ENCODE data around the gene INO80E. TPM values are rescaled to one million over a fixed set of nuclear protein-coding genes. Genes with fewer than 3 reads are reported as not detected.

Gene INO80E
- total and polyA plus RNA-seq, 2 of the 8 experiments (the other 6 are each of a cell fraction or from before 2014, with no cell fraction given) = 43.0 to 91.2 TPM

DNA sequence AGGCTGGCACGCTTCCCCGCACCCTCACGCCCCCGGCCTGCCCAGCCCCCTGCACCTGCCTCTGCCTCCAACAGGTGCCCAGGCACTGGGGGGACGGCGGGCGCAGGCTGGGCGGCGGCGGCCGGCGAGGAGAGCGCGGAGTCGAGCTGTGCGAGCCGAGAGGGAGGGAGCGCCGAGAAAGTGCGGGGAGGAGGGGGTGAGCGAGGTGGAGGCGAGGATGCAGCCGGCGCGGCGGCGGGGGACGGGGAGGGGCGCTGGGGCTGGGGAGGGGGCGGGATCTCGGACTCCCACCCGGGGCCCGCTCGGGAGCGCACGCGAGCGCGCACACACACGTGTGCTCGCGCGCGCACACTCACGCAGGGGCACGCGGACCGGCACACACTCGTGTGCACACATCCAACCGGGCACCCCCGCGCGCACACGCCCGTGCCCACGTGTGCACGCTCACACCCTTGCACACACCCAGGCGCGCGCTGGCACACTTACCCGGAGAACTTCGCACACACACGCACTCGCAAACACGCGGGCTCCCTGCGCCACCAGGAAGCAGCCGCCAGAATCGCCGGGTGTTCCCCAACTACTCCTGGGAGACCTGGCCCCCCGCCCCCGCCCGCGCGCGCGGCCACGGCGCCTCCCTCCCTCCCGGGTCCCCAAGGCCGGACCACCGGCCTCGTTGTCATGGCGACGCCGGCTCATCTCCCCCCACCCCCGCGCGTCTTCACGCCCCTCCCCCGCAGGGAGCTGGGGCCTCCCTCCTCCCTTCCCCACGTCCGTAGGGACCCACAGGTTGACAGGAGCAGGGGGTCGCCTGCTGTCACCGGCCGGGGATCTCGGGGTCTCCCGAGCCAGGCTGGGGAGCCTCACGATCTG lies 15.0 kb downstream of the INO80E start, which contains the start of gene DOC2A (continued):
- no peak for TF ChIP-seq CHD2 (IDR thresholded peaks at IDR 0.05; ENCODE audit: low read length)
